Activated naive CD8-positive, alpha-beta T cell treated with anti-CD3 and anti-CD28 coated beads, Interleukin-2, amount 50 U/mL, for 24 hours (primary cell): ENCODE measurements around the gene PLXNC1.

ENCODE experiments used
- ATAC-seq: fragments of 150-1000 bp; cut with Tn5 transposase; one replicate; pipeline ENCODE4 v1.10.0; 2021
- DNase-seq: peaks from one replicate; pipeline ENCODE4 v3.0.0; 2021
- H3K27ac Mint-ChIP-seq: one replicate; pipeline ENCODE4 v1.8.0; 2021; ENCODE audit warnings: mild to moderate bottlenecking, mixed read lengths
- H3K27me3 Mint-ChIP-seq: one replicate; pipeline ENCODE4 v1.8.0; 2021; ENCODE audit warnings: mixed read lengths
- H3K36me3 Mint-ChIP-seq: one replicate; pipeline ENCODE4 v1.8.0; 2021; ENCODE audit warnings: low read depth, mixed read lengths
- H3K4me1 Mint-ChIP-seq: one replicate; pipeline ENCODE4 v1.8.0; 2021; ENCODE audit warnings: mixed read lengths
- H3K4me3 Mint-ChIP-seq: one replicate; pipeline ENCODE4 v1.8.0; 2021; ENCODE audit warnings: mild to moderate bottlenecking, moderate library complexity, mixed read lengths
- H3K9me3 Mint-ChIP-seq: one replicate; pipeline ENCODE4 v1.8.0; 2021; ENCODE audit warnings: mixed read lengths

The PLXNC1 gene

DNA sequence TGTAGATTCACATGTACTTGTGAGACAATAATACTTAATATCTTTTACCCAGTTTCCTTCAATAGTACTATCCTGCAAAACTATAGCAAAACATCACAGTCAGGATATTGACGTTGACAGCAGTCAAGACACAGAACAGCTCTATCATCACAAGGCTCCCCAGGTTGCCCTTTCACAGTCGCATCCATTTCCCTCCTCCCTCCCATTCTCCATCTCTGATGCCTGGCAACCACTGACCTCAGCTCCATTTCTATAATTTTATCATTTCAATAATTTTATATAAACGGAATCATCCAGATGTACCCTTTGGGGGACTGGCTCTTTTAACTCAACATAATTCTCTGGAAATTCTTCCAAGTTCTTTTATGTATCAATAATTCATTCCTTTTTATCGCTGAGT is 81.5 kb downstream of the PLXNC1 start:
- DNase-seq (no peak), ATAC-seq (no peak)
- no peaks in the 10 kb centered on the region for H3K27me3 Mint-ChIP-seq
- H3K36me3 Mint-ChIP-seq: peaks cover 32% of the 10 kb centered on the region
- H3K9me3 Mint-ChIP-seq: peaks cover 5% of the 10 kb centered on the region
- no peak overlapping the region for H3K27ac Mint-ChIP-seq
- no peak overlapping the region for H3K4me3 Mint-ChIP-seq
- peaks cover 23% of the 10 kb centered on the region for H3K4me1 Mint-ChIP-seq

DNA sequence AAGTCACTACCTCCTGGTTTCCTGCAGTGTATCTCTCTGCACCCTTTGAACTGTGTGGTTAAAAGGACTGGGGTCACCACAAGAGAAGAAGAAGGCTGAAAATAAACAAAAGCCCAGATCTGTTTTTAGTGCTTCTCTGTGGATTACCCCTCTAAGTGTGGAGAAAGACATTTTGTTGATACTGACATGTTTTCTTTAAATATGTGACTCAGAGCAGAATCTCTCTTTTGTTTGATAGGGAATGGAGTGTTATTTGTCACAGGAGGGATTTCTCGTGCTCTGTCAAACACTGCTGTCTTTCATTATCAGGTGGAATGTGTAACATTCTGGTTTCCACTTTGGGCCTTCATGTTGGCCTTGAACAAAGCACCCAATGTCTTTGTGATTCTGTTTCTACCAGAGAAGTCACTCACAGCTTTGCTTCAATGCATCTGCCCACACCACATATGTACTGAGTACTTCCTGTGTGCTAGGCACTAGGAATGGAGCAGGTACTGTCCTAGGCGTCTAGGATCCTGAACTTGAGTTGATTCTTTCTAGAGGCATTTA is 82.1 kb downstream of the PLXNC1 start:
- Mint-ChIP-seq H3K36me3 (peaks cover 32% of the 10 kb centered on the region), H3K27me3 (no peaks in the 10 kb centered on the region), H3K4me1 (peaks cover 23% of the 10 kb centered on the region), H3K9me3 (peaks cover 5% of the 10 kb centered on the region), H3K27ac (peak overlapping the region; percentile 39), H3K4me3 (no peak overlapping the region)
- no peak for ATAC-seq
- no peak for DNase-seq

DNA sequence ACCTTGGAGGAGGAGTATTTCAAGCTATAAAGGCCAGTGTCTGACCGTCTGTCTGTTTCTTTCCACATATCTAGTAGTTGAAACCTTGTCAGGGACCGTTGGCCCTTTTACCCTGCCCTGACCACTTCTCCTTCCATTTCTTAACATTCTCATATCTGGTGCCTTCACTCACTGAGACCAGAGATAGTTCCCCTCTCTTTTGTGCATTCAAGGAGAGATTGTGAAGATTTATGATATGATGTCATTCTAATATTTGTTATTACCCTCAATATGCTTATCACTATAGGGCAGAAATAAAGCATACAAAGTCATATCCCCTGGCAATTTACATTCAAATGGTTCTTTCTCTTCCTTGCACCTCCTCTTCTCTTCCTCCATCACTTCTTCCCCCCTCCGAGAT is 83.3 kb downstream of the PLXNC1 start:
- H3K27ac Mint-ChIP-seq: no peak overlapping the region
- no peak for ATAC-seq
- no peaks in the 10 kb centered on the region for H3K27me3 Mint-ChIP-seq
- peaks cover 9% of the 10 kb centered on the region for H3K9me3 Mint-ChIP-seq
- no peak overlapping the region for H3K4me3 Mint-ChIP-seq
- DNase-seq: no peak
- H3K36me3 Mint-ChIP-seq: peaks cover 24% of the 10 kb centered on the region
- peaks cover 23% of the 10 kb centered on the region for H3K4me1 Mint-ChIP-seq

DNA sequence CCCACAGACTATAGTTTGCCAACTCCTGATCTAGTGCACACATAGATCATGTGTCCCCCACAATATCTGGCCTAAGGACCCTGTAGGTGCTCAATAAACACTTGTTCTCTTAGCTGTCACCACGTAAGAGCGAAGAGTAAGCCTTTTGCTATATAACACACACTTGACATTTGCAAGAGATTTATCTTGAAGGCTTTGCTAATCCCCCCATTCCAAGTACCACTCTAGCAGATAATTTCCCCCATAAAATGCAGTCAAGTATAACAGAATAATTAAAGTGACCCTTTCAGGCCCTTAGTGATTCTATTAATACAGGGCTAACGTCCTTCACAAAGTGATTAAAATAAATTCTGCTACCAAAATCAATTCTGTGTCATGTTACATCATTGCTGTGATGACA is 87.5 kb downstream of the PLXNC1 start:
- no peaks in the 10 kb centered on the region for H3K27me3 Mint-ChIP-seq
- H3K4me3 Mint-ChIP-seq: no peak overlapping the region
- no peak overlapping the region for H3K27ac Mint-ChIP-seq
- DNase-seq (no peak), ATAC-seq (no peak)
- H3K4me1 Mint-ChIP-seq: peaks cover 14% of the 10 kb centered on the region
- peaks cover 17% of the 10 kb centered on the region for H3K36me3 Mint-ChIP-seq
- peaks cover 4% of the 10 kb centered on the region for H3K9me3 Mint-ChIP-seq

DNA sequence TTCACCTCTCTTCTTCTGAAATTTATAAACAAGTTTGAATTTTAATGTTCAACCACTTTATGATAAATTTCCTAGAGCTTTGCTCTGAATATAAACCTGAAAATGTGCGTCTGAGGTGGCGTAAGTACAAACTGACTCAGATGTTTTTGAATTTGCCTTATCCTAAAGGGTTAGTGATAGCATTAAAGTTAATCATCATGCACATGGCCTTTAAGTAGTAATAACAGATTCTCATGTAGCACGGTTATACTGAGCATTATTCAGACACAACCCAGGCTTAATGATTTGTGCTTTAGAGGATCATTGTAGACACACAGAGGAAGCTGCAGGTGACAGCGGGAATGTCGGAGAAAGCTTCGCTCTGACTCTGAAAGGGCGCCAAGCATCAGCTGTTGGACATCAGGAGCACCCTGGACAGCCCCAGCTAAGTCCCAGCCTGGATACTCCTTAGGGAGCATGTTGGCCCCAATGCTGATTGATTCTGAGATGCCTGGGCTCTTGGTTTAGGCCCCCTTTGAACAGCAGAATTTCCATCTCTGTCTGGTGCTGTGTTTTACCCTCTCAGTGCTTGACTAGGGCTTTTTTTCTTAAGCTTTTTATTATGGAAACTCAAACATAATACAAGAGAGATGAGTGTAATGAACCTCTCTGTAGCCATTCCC is 91.1 kb downstream of the PLXNC1 start:
- H3K27me3 Mint-ChIP-seq: no peaks in the 10 kb centered on the region
- H3K36me3 Mint-ChIP-seq: peaks cover 20% of the 10 kb centered on the region
- DNase-seq (no peak), ATAC-seq (no peak)
- H3K4me1 Mint-ChIP-seq: peaks cover 18% of the 10 kb centered on the region
- no peak overlapping the region for H3K27ac Mint-ChIP-seq
- H3K9me3 Mint-ChIP-seq: peaks cover 4% of the 10 kb centered on the region
- no peak overlapping the region for H3K4me3 Mint-ChIP-seq

DNA sequence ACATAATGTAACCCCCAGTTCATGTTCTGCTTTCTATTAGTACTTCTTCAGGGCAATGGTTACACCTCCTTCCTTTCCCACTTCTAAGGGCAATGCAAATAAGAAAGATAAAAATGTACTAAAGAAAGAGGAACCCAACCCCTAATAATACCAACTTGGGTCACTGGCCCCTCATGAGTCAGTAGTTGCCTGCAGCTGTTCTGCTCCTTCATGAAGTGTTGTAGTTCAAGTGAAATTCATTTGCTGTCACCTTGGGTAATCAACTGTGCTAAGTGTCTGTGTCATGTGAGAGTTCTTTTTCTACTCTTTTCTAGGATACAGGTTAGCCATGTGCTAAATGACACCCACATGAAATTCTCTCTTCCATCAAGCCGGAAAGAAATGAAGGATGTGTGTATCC is 91.8 kb downstream of the PLXNC1 start:
- DNase-seq (no peak), ATAC-seq (no peak)
- Mint-ChIP-seq H3K4me3 (no peak overlapping the region), H3K27me3 (no peaks in the 10 kb centered on the region), H3K36me3 (peaks cover 23% of the 10 kb centered on the region), H3K4me1 (peaks cover 25% of the 10 kb centered on the region), H3K9me3 (peaks cover 4% of the 10 kb centered on the region), H3K27ac (no peak overlapping the region)

DNA sequence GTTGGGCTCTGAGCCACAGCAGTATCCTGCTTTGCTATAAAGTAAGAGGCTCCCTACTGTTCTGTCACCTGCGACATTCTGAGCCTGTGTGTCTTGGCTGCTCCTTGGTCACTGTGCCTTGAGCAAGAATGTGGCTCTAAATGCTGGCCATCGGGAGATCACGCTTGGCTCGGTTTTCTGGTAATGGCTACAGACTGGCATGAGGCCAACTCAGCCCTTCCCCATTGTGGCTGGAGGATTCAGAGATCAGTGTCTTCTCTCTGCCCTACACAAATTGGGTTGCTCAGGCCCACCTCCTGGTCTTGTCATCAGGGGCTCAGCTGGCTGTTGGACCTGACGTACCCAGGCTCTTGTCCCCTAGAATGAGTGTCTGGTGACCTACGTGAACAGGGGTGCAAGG is 94.5 kb downstream of the PLXNC1 start:
- no peak overlapping the region for H3K4me3 Mint-ChIP-seq
- no peaks in the 10 kb centered on the region for H3K9me3 Mint-ChIP-seq
- ATAC-seq: no peak
- H3K27me3 Mint-ChIP-seq: no peaks in the 10 kb centered on the region
- peaks cover 44% of the 10 kb centered on the region for H3K4me1 Mint-ChIP-seq
- H3K27ac Mint-ChIP-seq: no peak overlapping the region
- peaks cover 23% of the 10 kb centered on the region for H3K36me3 Mint-ChIP-seq
- DNase-seq: no peak

DNA sequence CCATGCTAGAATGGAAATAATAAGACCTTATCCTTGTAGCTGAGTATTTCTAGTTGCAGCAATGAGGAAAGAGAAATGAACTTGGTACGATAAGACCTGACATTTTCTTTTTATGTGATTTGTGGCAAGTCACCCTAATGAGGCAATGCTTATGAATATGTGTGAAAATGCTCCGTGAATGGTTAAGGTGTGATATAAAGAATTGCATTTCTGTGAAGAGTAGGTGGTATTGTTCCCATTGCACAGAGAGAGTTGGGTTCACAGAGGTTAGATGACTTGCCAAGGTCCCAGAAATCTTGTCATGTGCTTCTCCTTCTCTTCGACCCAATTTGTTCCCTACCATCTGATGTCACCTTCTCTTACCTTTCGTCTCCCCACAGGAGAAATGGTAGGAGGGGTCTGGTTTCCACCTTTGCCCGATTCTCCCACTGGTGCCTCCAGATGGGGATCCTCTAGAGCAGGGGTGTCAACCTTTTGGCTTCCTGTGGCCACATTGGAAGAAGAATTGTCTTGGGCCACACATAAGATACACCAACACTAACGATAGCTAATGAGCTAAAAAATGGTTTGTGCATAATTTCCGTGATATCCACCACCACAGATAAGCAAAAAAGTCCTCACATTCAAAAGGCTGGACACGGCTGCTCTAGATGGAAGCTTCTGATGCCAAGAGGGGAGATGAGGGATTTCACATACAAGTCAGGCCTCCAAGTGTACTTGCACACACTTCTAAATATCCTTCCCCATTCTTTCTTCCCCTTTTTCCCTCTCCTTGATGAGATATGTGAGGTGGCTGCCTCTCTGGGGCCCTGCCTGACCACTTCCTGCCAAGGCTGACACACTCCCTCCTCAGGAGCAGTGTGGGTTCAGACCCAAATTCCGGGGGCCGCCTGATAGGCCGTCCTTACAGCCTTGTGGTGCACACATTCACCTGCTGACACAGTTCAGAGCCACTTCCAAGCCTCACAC is 96.1 kb downstream of the PLXNC1 start:
- Mint-ChIP-seq H3K4me3 (peak overlapping the region; percentile 22), H3K4me1 (peaks cover 44% of the 10 kb centered on the region), H3K9me3 (no peaks in the 10 kb centered on the region), H3K36me3 (peaks cover 16% of the 10 kb centered on the region), H3K27me3 (no peaks in the 10 kb centered on the region), H3K27ac (peak overlapping the region; percentile 86)
- DNase-seq (peak; percentile 70), ATAC-seq (peak; percentile 97)

DNA sequence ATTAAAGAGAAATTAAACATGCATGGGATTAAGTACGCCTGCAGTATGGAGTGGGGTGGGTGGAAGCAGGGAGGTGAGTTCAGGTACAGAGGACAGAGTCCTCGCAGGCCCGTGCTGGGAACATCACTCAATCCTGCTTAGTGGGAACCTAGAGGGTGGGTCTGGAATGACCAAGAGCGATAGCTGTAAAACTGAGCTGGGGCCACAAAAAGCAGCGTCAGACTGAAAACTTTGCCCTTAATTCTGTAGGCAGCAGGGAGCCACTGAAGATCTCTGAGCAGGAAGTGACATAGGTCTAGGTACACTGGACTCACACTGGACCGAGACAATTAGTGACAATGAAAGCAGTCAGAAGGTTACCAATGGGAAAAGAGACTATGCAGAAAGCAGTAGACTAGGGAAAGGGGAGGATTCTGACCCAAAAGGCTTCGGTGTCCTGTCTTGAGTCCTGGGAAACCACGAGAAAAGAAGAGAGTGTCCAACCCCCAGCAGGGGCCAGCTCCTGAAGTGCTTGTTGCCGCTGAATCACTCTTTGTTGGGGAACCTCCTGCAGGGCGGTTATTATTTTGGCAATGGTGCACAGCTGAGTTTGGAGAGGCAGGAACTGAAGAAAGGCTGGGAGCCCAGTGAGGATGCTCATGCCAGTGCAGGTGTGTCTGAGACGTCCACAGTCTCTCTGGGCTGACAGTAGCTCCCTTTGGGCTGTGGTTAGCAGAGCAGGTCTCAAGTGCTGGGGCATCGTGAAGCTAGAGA is 97.4 kb downstream of the PLXNC1 start:
- no peak overlapping the region for H3K27ac Mint-ChIP-seq
- H3K4me1 Mint-ChIP-seq: peaks cover 35% of the 10 kb centered on the region
- H3K9me3 Mint-ChIP-seq: no peaks in the 10 kb centered on the region
- ATAC-seq: no peak
- no peak for DNase-seq
- H3K36me3 Mint-ChIP-seq: peaks cover 8% of the 10 kb centered on the region
- no peaks in the 10 kb centered on the region for H3K27me3 Mint-ChIP-seq
- no peak overlapping the region for H3K4me3 Mint-ChIP-seq

DNA sequence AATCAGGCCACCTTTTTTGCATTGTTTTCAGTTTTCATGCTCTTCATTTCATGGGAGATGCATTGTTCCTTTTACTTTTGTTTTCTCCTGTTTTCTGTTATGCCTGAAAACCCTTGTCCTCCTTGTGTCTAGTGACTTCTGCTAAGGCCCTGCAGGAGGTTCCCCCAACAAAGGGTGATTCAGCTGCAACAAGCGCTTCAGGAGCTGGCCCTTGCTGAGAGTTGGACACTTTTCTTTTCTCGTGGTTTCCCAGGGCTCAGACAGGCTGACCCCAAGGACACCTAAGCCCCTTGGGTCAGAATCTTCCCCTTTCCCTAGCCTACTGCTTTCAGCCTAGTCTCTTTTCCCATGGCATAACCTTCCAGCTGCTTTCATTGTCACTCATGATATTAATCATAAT is 98.9 kb downstream of the PLXNC1 start:
- H3K4me3 Mint-ChIP-seq: no peak overlapping the region
- peaks cover 35% of the 10 kb centered on the region for H3K4me1 Mint-ChIP-seq
- ATAC-seq (no peak), DNase-seq (no peak)
- no peaks in the 10 kb centered on the region for H3K27me3 Mint-ChIP-seq
- H3K27ac Mint-ChIP-seq: no peak overlapping the region
- H3K36me3 Mint-ChIP-seq: peaks cover 8% of the 10 kb centered on the region
- no peaks in the 10 kb centered on the region for H3K9me3 Mint-ChIP-seq

DNA sequence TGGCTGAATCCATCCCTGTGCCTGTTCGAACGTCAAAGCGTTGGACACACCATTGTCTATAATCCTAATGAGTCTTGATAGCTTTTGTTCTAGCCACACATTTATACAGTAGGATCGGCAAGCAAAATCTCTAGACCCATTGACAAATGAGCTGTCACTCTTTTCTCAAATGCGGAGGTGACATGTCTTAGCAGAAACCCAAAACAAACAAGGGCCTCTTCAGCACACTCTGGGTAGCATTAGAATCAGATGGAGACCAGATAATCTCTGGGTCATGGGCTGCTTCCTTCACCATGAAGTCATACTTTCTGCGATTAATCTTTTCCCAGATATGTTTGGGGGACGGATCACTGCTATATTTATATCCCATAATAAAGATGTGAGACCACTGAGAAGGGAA is 100.2 kb downstream of the PLXNC1 start:
- no peak for DNase-seq
- H3K4me1 Mint-ChIP-seq: peaks cover 34% of the 10 kb centered on the region
- no peaks in the 10 kb centered on the region for H3K9me3 Mint-ChIP-seq
- peaks cover 13% of the 10 kb centered on the region for H3K36me3 Mint-ChIP-seq
- ATAC-seq: no peak
- no peaks in the 10 kb centered on the region for H3K27me3 Mint-ChIP-seq
- H3K4me3 Mint-ChIP-seq: no peak overlapping the region
- no peak overlapping the region for H3K27ac Mint-ChIP-seq

DNA sequence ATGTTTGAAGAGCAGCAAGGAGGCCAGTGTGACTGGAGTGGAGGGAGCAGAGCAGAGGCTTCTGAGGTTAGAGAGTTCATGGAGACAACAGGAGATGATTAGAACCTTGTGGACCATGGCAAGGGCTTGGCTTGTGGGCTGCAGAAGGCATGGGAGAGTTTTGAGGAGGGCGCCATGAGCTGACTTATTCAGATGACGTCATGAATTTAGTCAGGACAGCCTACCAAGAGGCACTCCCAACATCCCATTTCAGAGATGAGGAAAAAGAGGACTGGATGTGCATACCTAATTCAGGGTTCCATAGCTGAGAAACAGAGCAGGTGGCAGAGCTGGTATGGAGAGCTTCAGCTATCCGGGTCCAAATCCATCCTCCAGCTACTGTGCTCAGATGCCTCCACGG is 101.8 kb downstream of the PLXNC1 start:
- Mint-ChIP-seq H3K36me3 (peaks cover 10% of the 10 kb centered on the region), H3K4me1 (peaks cover 21% of the 10 kb centered on the region), H3K9me3 (no peaks in the 10 kb centered on the region), H3K4me3 (no peak overlapping the region), H3K27ac (no peak overlapping the region), H3K27me3 (no peaks in the 10 kb centered on the region)
- DNase-seq (no peak), ATAC-seq (no peak)

DNA sequence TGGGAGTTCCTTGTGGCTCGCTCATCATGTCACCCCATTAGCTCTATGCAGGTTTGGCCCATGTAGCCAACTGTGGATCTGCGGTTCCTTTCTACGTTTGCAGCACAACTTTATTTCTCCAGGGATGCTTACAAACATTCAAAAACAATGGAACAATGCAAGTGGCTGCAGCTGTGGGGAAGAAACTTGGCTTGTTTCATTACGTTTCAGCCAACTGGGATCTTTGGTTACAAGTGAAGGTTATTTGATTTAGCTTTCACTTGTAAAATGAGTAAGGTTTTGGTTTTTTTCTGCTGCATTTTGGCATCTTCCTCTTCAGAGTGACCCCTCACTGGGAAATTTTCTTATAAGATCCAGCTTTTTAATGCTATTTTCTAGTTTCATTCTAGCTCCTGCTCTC is 105.9 kb downstream of the PLXNC1 start:
- Mint-ChIP-seq H3K9me3 (no peaks in the 10 kb centered on the region), H3K27ac (no peak overlapping the region), H3K36me3 (peaks cover 14% of the 10 kb centered on the region), H3K27me3 (no peaks in the 10 kb centered on the region), H3K4me3 (no peak overlapping the region), H3K4me1 (peaks cover 6% of the 10 kb centered on the region)
- no peak for DNase-seq
- ATAC-seq: no peak

DNA sequence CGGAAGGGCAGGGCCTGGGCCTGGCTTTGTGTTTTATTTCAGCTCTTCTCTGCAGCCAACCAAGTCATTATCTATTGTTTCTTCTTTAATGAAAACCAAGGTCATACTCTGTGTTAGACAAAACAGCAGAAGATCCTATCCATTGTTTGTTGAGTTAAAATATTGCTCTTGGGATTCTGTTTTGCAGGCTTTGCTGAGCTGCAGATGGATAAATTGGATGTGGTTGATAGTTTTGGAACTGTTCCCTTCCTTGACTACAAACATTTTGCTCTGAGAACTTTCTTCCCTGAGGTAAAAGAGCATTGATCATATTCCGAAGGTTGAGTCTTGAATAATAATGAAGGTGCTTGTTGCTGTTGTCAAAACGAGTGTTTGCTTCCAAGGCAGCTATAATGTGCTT is 106.6 kb downstream of the PLXNC1 start:
- no peaks in the 10 kb centered on the region for H3K9me3 Mint-ChIP-seq
- H3K4me1 Mint-ChIP-seq: peaks cover 6% of the 10 kb centered on the region
- H3K27ac Mint-ChIP-seq: no peak overlapping the region
- H3K4me3 Mint-ChIP-seq: no peak overlapping the region
- H3K36me3 Mint-ChIP-seq: peaks cover 14% of the 10 kb centered on the region
- ATAC-seq (no peak), DNase-seq (no peak)
- no peaks in the 10 kb centered on the region for H3K27me3 Mint-ChIP-seq
